Measurements from ENCODE around the gene SNHG17.
"Not testable (repeated sequence)": the region's sequence is repeated elsewhere in the genome, so short reads cannot be mapped to it uniquely, and the experiment has no call there.

Gene SNHG17

DNA sequence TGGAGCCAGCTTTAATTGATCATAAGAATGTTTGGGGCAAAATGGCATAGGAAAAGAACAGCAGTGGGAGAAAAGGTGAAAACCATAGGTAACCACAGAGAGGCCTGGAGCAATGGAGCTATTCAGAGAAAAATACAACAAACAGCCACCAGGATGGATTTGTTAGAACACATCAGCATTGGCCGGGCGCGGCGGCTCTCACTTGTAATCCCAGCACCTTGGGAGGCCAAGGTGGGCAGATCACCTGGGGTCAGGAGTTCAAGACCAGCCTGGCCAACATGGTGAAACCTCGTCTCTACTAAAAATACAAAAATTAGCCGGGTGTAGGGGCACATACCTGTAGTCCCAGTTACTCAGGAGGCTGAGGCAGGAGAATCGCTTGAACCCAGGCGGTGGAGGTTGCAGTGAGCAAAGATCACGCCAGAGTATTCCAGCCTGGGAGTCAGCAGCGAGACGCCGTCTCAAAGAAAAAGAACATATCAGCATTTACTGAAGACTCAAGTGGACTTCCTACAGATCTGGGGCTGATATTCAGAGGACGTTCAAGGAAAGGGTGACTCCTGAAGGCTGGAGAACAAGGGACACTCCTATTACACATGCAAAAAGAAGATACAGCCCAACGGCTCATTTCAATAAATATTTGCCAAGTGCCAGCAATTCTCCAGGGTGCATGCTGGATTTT lies 20.2 kb downstream of the SNHG17 start:
- DNase-seq: no peak

DNA sequence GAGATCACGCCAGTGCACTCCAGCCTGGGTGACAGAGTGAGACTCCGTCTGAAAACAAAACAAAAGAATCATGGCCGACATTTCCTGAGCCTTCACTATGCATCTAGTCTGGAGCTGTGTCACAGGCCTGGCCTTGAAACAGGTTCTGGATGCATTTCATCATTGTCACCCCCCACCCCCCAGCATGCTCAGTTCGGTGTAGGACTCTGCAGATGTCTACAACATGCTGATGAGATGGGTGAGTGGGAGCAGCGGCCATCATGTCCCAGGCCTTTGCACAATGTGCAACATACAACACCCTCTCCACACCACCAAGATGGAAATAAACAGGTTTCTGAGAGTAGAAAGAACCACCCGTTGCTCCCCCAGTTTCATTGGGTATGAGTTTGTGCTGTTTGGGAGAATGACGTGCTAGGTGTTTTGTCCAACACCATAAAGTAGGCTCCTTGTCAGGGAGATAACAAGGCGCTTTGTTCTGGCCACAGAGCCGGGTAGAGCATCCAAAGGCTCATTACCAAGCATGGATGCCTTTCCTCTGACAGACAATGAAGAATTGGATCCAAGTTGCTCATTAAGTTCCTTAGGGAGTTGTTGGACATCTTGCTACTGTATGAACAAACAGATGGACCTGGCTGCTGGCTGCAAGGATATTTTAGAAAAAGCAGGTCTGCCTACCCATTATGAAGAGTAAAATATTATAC lies 22.1 kb downstream of the SNHG17 start:
- no peak for DNase-seq

DNA sequence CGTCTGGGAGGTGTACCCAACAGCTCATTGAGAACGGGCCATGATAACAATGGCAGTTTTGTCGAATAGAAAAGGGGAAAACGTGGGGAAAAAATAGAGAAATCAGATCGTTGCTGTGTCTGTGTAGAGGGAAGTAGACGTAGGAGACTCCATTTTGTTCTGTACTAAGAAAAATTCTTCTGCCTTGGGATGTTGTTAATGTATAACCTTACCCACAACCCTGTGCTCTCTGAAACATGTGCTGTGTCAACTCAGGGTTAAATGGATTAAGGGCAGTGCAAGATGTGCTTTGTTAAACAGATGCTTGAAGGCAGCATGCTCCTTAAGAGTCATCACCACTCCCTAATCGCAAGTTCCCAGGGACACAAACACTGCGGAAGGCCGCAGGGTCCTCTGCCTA lies 27.3 kb downstream of the SNHG17 start:
- not testable (repeated sequence) for DNase-seq

DNA sequence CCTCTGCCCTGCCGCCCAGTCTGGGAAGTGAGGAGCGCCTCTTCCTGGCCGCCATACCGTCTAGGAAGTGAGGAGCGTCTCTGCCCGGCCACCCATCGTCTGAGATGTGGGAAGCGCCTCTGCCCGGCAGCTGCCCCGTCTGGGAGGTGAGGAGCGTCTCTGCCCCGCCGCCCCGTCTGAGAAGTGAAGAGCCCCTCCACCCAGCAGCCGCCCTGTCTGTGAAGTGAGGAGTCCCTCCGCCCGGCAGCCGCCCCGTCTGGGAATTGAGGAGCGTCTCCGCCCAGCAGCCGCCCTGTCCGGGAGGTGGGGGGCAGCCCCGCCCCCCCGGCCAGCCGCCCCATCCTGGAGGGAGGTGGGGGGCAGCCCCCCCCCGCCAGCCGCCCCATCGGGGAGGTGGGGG lies 27.8 kb downstream of the SNHG17 start:
- DNase-seq: no peak

DNA sequence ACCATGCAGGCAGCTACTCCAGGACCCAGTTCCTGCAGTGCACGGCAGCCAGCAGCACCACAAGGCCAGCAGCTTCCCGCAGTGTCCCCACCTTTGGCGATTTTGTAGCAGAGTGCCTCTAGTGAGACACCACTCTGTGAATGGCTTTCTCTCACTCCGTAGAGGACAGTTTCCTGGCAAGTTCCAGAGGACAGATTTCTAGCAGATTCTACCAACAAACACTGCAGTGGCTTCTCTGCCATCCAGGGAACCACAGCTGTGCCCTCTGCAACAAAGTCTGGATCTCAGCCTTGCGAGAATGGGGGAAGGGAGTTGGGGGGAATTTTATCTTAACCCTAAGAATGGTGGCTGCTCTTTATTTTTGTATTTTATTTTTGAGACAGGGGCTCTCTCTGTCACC lies 28.7 kb downstream of the SNHG17 start:
- no peak for DNase-seq

DNA sequence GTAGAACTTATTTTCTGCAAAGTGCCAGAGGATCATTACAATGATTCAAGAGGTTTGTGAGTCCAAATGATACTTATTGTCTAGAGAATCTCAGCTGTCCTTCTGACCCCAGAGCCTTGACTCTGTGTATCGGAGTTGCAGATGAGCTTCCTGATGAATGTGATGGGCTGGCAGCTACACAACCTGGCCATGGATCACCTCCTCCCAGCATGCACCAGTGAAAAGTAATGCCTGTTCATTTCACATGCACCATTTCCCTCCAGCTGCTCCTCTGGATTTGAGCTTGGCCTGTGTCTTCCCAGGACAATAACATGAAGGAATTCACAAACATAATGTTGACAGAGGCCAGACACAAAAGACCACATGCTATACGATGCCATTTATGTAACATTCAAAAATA lies 30.0 kb downstream of the SNHG17 start:
- no peak for DNase-seq

DNA sequence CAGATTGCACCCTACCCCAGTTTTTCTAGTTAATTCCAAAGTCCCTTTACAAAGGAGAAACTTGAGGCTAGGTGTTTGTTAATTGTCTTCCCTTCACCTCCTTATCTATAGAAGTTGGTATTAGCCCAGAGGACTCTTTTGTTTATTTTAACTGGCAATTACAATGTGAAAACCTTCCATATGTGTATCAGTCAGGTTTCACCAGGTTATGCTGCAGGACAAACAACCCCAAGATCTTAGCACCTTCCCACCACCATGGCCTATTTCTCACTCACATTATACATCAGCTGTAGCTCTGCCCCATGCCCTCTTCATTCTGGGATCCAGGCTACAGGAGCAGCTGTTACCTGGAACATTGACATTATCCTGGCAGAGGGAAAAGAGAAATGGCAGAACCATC lies 31.1 kb downstream of the SNHG17 start:
- DNase-seq: no peak

DNA sequence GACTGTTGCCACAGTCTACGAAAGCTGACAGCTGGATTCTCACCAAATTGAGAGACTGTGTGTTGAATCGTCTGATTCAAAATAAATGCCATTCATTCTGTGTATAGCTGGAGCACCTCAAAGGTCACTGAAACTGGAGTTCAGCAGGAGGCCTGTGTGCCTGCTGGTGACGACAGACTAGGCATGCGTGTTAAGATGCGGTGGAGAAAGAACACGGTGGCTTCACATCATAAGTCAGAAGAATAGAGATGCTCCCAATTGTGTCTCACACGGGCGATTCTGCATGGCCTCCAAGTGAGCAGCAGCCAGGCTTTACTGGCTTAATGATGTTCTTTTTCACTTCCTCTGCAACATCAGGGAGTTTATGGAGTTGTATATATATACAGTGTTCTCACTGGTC lies 32.3 kb downstream of the SNHG17 start:
- no peak for DNase-seq

DNA sequence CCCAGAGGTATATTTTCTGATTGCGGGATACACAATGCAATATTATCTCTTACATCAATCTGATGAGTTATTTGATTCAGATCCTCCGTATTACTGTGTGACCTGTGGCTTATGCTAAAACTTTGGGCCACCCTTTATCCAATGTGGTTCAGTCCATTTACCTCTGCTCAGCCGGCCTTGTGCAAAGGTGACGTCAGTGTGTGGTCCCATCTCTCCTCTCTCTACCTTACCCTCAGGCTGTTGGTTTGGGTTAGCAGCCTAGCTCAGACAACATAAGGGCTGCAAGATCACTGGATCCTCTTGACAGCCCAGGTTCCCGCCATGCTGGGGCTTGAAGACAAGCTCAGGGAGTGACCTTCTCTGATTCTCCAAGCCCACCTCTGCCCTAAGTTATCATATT lies 33.0 kb downstream of the SNHG17 start:
- DNase-seq: no peak

DNA sequence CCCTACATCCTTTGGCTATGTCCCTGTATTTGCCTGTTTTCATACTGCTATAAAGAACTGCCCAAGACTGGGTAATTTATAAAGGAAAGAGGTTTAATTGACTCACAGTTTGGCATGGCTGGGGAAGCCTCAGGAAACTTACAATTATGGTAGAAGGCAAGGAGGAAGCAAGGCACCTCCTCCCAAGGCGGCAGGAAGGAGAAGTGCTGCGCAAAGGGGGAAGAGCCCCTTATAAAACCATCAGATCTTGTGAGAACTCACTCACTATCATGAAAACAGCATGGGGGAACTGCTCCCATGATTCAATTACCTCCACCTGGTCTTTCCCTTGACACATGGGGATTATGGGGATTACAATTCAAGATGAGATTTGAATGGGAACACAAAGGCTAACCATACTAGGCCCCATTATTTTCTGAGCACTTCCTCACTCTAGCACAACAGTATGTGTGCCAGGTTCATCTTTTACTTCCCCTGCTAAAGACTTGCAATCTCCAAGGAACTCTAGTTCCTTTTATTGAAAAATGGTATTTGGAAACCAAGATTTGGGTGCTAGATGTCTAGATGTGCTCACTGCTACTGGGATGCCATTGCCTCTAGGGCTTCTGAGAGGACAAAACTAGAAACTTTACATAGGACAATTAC lies 39.3 kb downstream of the SNHG17 start:
- DNase-seq: not testable (repeated sequence)

DNA sequence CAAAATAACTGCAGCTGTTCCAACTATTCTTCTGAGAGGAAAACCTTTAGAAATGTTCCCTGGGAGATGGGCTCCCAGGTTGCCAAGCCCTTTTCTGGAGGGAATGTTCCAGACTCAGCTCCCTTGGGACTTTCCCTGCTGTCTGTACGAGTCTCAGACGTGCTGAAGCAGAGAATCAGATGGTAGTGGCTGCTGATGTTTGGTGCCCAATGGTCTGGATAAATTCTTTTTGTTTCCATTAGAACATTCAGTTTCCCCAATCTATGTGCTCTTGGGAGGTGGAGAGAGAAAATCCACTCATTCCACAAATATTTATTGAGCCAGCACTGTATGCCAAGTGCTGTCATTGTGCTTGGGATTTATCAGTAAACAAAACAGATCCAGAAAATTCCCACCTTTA lies 40.0 kb downstream of the SNHG17 start:
- DNase-seq: no peak

DNA sequence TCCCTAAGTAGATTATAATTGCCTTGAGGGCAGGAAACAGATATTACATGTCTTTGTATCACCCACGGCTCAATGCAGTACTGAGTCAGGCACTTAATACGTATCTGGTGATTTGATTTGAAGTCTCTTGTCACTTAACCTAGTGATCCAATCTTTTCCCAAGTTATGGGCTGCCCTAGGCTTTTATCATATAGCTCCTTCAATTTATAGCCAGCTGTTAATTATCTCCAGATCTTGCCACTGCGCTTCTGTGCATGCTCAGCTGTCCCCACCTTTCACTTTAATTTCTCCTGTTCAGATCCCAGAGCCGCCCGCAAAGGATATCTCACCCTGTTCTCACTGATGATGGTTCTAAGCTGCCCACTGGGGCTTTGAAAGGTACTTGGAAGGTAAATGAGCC lies 41.9 kb downstream of the SNHG17 start:
- DNase-seq: no peak

DNA sequence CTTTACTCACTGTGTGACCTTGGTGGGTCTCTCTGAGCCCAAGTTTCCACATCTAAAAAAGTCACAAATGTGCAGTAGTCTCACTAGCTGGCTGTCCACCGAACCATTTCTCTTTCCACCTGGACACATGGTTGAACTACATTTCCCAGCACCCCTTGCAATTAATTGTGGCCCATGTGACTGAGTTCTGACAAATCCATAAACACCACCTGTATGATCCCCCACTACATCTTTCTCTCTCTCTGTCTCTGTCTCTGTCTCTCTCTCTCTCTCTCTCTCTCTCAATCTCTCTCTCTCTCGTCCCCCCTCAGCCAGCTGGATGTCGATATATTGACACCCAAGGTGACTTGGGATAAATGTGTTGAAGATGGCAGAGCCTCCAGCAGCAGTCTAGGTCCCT lies 42.8 kb downstream of the SNHG17 start:
- DNase-seq: peak in 1 of 2 experiments; percentile 29

DNA sequence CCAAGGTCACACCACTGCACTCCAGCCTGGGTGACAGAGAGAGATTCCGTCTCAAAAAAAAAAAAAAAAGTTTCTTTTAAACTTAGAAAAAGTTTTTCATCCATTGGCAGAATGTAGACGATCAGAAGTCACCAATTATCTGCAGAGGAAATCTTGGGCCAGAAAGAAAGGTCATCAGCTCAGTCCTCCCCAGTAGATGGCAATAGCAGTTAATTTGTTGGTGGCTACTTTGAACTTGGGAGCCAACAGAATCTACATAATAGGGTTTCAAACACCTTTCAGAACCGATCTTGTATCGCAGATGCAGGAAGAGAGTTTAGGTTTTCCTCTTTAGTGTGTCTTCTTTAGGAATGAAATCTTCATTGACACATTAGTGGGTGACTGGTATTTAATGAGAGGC lies 47.2 kb downstream of the SNHG17 start:
- DNase-seq: no peak

DNA sequence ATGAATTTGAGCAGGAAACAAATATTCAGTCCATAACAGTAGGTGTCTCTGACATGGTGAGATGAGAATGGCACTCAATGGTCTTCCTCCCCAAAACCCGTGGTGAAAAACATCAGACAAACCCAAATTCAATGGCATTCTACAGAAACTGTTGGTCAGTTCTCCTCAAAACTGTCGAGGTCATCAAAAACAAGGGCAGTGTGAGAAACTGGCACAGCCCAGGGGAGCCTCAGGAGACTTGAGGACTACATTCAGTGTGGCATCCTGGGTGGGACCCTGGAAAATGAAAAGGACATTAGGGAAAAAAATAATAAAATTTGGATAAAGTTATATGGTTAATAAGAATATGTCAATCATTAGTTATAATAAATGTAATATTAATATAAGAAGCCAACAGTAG lies 48.3 kb downstream of the SNHG17 start:
- no peak for DNase-seq

DNA sequence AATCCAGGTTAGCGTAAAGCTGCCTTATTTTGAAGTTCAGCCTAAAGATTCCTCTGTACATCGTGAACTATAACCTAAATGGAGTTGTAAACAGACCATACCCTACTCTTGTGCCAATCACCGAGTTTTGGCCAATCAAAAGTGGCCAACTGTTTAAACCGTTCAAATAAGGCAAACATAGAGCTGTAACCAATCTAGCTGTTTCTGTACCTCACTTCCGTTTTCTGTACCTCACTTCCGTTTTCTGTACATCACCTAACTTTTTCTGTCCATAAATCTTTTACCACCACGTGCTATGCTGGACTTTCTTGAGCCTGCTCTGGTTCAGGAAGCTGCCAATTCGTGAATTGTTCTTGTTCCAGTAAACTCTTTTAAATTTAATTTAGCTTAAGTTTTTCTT lies 49.1 kb downstream of the SNHG17 start:
- no peak for DNase-seq

DNA sequence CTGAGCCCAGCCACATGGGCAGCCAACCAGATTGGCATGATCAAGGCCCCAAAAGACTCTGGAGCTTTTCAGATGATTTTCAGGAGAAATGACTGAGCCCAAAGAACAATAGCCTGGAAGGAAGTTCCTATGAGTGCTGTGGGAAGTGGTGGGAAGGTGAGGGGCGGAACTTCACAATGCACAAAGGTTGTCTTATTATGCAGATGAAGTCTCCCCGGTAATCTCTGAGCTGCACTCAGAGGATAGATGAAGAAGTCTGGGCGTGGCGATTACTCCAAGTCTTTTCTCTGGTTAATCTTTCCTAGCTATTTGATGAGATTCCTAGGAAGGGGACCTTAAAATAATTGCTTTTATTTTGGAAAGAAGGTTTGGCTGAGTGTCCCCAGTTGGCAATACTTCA lies 52.0 kb downstream of the SNHG17 start:
- no peak for DNase-seq

DNA sequence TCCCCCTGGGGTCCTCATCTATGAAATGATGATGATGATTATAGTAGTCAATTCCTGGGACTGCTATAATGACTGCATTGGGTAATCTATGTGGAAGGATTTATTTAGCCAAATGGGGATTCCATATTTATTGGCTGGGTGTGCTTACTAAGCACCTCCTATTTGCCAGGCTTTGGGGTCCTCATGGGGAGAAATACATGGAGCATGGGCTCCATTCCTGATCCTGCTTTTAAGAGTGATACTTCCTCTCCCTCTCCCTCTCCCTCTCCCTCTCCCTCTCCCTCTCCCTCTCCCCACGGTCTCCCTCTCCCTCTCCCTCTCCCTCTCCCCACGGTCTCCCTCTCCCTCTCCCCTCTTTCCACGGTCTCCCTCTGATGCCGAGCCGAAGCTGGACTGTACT lies 57.3 kb downstream of the SNHG17 start:
- DNase-seq: not testable (repeated sequence)

DNA sequence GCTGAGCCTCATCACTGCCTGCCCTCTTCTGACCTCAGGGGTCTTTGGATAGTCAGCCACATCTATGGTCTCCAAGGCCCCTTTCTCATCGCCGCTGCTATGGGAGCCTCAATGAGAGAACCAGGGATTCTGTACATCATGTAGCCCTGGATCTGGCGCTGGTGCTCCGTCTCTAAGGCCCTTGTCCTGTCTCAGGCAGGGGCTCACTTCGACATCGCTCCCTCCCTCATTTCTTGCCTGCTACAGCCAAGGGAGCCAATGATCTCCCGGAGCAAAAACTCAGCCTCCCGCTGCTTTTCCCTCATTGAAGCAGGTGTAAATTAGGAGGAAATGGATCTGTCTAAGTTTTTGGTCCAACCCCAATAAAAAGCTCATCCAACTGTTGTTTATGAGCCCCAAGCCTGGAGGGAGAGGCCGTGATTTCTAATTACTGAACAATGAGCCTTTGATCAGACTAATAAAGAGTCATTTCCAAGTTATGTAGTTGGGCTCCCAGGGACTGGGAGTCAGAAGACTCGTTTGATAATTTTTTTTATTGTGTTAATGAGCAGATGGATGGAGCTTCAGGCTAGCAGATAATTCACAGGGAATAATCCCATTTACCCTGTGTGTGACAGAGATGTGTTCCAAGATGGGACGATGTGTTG lies 58.0 kb downstream of the SNHG17 start:
- DNase-seq: no peak

DNA sequence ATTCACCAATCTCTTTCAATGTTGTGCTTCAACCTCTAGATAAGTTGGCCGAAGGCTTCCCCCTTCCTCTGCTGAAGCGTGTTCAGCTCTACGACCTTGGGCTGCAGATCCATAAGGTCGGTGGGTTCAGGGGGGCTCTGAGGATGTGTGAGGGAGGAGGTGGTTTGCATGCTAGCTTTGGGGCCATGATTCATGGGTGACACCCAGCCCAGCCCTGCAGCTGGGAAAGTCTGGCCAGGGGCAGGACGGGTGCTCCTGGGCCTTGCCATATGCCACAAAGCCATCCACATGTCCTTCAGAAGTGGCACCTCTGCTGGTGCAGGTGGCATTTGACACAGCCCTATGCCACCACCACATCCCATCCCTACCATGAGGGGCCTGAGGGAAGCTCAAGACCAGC lies 61.2 kb downstream of the SNHG17 start:
- no peak for DNase-seq

DNA sequence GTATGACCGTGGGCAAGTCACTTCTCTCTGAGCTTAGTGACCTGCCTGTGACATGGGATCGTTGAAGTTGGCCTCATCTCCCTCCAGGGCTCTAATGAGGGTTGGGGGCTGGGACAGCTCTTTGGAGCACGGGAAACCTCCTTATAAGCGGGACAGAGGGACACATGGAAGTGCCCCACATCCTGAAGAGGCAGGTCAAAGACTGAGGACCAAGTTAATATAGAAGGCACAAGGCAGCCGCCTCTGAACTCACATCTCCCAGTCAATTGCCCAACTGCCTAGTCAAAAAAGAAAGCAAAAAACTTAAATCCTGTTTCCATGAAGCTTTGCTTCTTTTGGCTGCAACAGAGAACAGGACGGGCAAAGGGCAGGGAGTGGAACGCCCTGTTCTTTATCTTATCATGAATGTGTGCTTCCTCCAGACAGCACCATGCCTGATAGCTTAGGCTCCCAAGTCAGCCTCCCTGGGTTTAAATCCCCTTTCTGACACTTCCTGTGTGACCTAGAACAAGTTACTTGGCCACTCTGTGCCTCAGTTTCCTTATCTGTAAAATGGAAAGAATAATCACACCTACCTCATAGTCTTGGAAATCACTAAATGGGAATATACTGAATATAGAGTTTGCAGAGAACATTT lies 61.8 kb downstream of the SNHG17 start:
- DNase-seq: no peak

DNA sequence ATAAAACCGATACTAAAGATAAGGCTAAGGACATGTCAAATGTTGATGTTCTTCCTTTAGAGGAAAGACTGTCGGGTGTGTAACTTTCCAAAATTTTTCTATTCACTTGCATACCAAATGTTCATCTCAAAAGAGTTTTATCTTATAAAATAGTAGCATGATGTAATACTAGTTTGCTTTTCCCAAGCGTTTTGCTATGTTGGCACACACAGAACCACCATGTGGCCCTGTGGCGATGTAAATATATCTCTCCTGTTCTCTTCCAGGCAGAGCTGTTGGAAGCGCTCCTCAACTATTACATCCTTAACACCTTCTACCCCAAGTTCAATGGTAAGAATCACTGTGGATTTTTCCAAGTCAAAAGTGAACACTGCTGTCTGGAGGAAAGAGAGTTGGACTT lies 62.3 kb downstream of the SNHG17 start:
- no peak for DNase-seq

Measured in NCI-H1930 (cell line).